Retinal pigment epithelial cell (primary cell): ENCODE results near the gene VAMP7.
"Not testable (repeated sequence)": the region's sequence is repeated elsewhere in the genome, so short reads cannot be mapped to it uniquely, and the experiment has no call there.

ENCODE experiments used
- DNase-seq: peaks from one replicate; pipeline ENCODE4 v3.0.0-alpha.2; 2010; ENCODE audit warnings: low read depth
- H3K4me3 ChIP-seq: 2 replicates; pipeline ENCODE4 v1.5.1; 2011; ENCODE audit warnings: mild to moderate bottlenecking, low read length, control low read depth, moderate library complexity
- CTCF ChIP-seq: conservative IDR thresholded peaks from 2 replicates; pipeline ENCODE4 v1.5.1; 2011; ENCODE audit warnings: low read depth, low read length, control low read depth, inconsistent platforms

Gene VAMP7

GRCh38 chrX:155967653-155968325, 86.6 kb downstream of the VAMP7 start:
- no peak for DNase-seq
- no peak for TF ChIP-seq CTCF
- no peak overlapping the region for H3K4me3 ChIP-seq

- H3K4me3 ChIP-seq = no peak overlapping the region
- DNase-seq = no peak
- no peak for TF ChIP-seq CTCF
These were observed 87.1 kb downstream of the VAMP7 start for GRCh38 chrX:155968326-155968661.

- no peak for DNase-seq
- no peak for TF ChIP-seq CTCF
- no peak overlapping the region for H3K4me3 ChIP-seq
These were observed 87.6 kb downstream of the VAMP7 start for GRCh38 chrX:155968791-155969190.

- not testable (repeated sequence) for DNase-seq, H3K4me3 ChIP-seq
These were observed 90.5 kb downstream of the VAMP7 start for GRCh38 chrX:155971658-155972057.

- H3K4me3 ChIP-seq, DNase-seq: not testable (repeated sequence)
These were observed 91.1 kb downstream of the VAMP7 start for GRCh38 chrX:155972241-155972640.

- H3K4me3 ChIP-seq = no peak overlapping the region
- DNase-seq = no peak
- no peak for TF ChIP-seq CTCF
These were observed 102.2 kb downstream of the VAMP7 start for GRCh38 chrX:155983326-155983725.

- DNase-seq = no peak
- no peak for TF ChIP-seq CTCF
- no peak overlapping the region for H3K4me3 ChIP-seq
These were observed 104.1 kb downstream of the VAMP7 start for GRCh38 chrX:155985208-155985607.

GRCh38 chrX:155986995-155987394, 105.8 kb downstream of the VAMP7 start:
- not testable (repeated sequence) for DNase-seq, H3K4me3 ChIP-seq

GRCh38 chrX:155988859-155989258, 107.7 kb downstream of the VAMP7 start:
- no peak for TF ChIP-seq CTCF
- DNase-seq = no peak
- H3K4me3 ChIP-seq = no peak overlapping the region
